ENCODE results near the gene ZSCAN10. TPM values are rescaled to one million over a fixed set of nuclear protein-coding genes. Genes with fewer than 3 reads are reported as not detected.

The ZSCAN10 gene
- total RNA-seq, 4 donors from 2014 or later: not detected

GRCh38 chr16:3051009-3051408 is 48.1 kb downstream of the ZSCAN10 start:
- TF ChIP-seq EP300 (IDR thresholded peaks at IDR 0.05) (no peak), POLR2A (IDR thresholded peaks at IDR 0.05) (no peak)
- TF ChIP-seq, protein P1, sequence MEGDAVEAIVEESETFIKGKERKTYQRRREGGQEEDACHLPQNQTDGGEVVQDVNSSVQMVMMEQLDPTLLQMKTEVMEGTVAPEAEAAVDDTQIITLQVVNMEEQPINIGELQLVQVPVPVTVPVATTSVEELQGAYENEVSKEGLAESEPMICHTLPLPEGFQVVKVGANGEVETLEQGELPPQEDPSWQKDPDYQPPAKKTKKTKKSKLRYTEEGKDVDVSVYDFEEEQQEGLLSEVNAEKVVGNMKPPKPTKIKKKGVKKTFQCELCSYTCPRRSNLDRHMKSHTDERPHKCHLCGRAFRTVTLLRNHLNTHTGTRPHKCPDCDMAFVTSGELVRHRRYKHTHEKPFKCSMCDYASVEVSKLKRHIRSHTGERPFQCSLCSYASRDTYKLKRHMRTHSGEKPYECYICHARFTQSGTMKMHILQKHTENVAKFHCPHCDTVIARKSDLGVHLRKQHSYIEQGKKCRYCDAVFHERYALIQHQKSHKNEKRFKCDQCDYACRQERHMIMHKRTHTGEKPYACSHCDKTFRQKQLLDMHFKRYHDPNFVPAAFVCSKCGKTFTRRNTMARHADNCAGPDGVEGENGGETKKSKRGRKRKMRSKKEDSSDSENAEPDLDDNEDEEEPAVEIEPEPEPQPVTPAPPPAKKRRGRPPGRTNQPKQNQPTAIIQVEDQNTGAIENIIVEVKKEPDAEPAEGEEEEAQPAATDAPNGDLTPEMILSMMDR (IDR thresholded peaks at IDR 0.05): no peak
- no peak for DNase-seq (ENCODE audit: low spot score in 2 of 2)
- Histone ChIP-seq H3K9me3 (no peaks in the 10 kb centered on the region), H3K4me3 (no peak overlapping the region), H3K27ac (no peak overlapping the region), H3K27me3 (peaks cover 0 to 39% of the 10 kb centered on the region in 2 donors), H3K36me3 (peaks cover 0 to 13% (median 0%) of the 10 kb centered on the region in 3 donors), H3K4me1 (peaks cover 0 to 11% (median 8%) of the 10 kb centered on the region in 4 donors)
- WGBS, 2 donors: 45 to 47% methylated on average over 4 of the region's 4 CpGs

DNA sequence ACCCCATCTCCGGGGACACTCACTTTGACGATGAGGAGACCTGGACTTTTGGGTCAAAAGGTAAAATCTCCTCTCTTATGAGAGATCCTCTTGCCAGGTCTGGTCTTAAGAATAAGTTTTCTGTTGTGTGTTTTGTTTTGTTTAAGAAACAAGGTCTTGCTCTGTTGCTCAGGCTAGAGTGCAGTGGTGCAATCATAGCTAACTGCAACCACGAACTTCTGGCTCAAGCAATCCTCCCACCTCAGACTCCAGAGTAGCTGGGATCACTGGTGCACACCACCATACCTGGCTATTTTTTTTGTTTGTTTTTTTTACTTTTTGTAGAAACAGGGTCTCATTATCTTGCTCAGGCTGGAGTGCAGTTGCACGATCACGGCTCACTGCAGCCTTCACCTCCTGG is 48.6 kb downstream of the ZSCAN10 start:
- Histone ChIP-seq H3K27ac (no peak overlapping the region), H3K4me3 (no peak overlapping the region), H3K27me3 (peaks cover 0 to 44% of the 10 kb centered on the region in 2 donors), H3K9me3 (no peaks in the 10 kb centered on the region), H3K4me1 (peaks cover 0 to 16% (median 13%) of the 10 kb centered on the region in 4 donors), H3K36me3 (peaks cover 0 to 13% (median 0%) of the 10 kb centered on the region in 3 donors)
- DNase-seq (ENCODE audit: low spot score in 2 of 2): no peak
- TF ChIP-seq, protein P1 (IDR thresholded peaks at IDR 0.05): no peak
- TF ChIP-seq EP300 (IDR thresholded peaks at IDR 0.05) (no peak), POLR2A (IDR thresholded peaks at IDR 0.05) (no peak)
- 71 to 72% methylated on average over 5 of the region's 5 CpGs for WGBS, 2 donors

- H3K9me3 ChIP-seq: no peaks in the 10 kb centered on the region
- H3K27me3 ChIP-seq: peaks cover 0 to 49% of the 10 kb centered on the region in 2 donors
- DNase-seq (ENCODE audit: low spot score in 2 of 2): no peak
- H3K36me3 ChIP-seq: peaks cover 0 to 8% (median 0%) of the 10 kb centered on the region in 3 donors
- no peak overlapping the region for H3K27ac ChIP-seq
- peaks cover 0 to 21% (median 15%) of the 10 kb centered on the region in 4 donors for H3K4me1 ChIP-seq
- WGBS, 2 donors: 78 to 81% methylated on average over 12 to 26 of the region's 26 CpGs
- H3K4me3 ChIP-seq: no peak overlapping the region
- TF ChIP-seq, protein P1 (IDR thresholded peaks at IDR 0.05): no peak
- TF ChIP-seq POLR2A (IDR thresholded peaks at IDR 0.05) (no peak), EP300 (IDR thresholded peaks at IDR 0.05) (no peak)
Observed at GRCh38 chr16:3049921-3050481, 49.1 kb downstream of the ZSCAN10 start.

DNA sequence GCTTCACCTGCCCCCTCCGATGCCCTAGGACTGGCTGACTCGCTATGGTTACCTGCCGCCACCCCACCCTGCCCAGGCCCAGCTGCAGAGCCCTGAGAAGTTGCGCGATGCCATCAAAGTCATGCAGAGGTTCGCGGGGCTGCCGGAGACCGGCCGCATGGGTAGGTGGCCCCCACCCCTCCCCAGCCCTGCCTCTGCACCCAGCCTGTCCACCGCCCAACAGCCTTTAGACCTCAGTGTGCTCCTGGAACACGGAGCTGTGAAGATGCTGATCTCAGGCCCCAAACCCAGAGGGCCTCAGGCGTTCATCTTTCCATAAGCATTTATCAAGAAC is 51.7 kb downstream of the ZSCAN10 start:
- WGBS, 2 donors: 18 to 34% methylated on average over 10 to 13 of the region's 13 CpGs
- TF ChIP-seq EP300 (IDR thresholded peaks at IDR 0.05) (no peak), POLR2A (IDR thresholded peaks at IDR 0.05) (no peak)
- TF ChIP-seq, protein P1 (IDR thresholded peaks at IDR 0.05): no peak
- Histone ChIP-seq H3K4me3 (no peak overlapping the region), H3K27me3 (peaks cover 0 to 75% of the 10 kb centered on the region in 2 donors), H3K4me1 (peaks cover 0 to 22% (median 15%) of the 10 kb centered on the region in 4 donors), H3K27ac (no peak overlapping the region), H3K9me3 (no peaks in the 10 kb centered on the region), H3K36me3 (no peaks in the 10 kb centered on the region)
- no peak for DNase-seq (ENCODE audit: low spot score in 2 of 2)

DNA sequence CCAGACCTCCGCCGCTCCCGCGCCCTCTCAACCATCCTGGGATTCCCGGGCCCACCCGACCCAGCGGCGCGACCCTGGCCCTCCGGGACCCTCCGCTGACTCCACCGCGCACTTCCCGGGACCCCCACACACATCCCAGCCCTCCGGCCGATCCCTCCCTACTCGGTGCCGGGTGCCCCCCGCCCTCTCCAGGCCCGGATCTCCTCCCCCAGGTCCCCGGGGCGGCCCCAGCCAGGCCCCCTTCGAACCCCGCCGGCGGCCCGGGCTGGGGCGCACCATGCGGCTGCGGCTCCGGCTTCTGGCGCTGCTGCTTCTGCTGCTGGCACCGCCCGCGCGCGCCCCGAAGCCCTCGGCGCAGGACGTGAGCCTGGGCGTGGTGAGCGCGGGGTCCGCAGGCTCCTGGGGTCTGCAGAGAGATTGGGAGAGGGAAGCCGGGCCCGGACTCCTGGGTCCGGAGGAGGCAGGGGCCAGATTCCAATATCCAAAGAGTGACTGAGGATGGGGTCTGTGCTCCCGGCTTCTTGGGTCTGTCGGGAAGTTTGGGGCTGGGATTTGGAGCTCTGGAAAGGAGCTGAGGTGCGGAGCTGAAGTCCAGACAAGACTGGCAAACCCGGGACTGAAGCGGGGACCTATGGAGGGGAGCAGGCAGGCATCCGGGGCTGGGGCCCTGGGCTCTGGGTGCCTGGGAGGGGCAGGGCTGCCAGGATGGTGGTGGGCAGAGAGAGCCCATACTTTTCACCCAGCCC is 52.3 kb downstream of the ZSCAN10 start:
- no peak overlapping the region for H3K27ac ChIP-seq
- no peaks in the 10 kb centered on the region for H3K9me3 ChIP-seq
- peaks cover 0 to 22% (median 15%) of the 10 kb centered on the region in 4 donors for H3K4me1 ChIP-seq
- 4 to 5% methylated on average over 16 to 20 of the region's 54 CpGs for WGBS, 2 donors
- TF ChIP-seq POLR2A (IDR thresholded peaks at IDR 0.05) (no peak), EP300 (IDR thresholded peaks at IDR 0.05) (no peak)
- TF ChIP-seq, protein P1 (IDR thresholded peaks at IDR 0.05): no peak
- H3K36me3 ChIP-seq: no peaks in the 10 kb centered on the region
- peak overlapping the region in 3 of 4 donors; percentile 14 to 46 (median 34) for H3K4me3 ChIP-seq
- H3K27me3 ChIP-seq: peaks cover 0 to 79% of the 10 kb centered on the region in 2 donors
- no peak for DNase-seq (ENCODE audit: low spot score in 2 of 2)
